Neural crest cell (in vitro differentiated cells): ENCODE measurements around the gene COL18A1. TPM values are rescaled to one million over a fixed set of nuclear protein-coding genes. Genes with fewer than 3 reads are reported as not detected.

ENCODE experiments used
- DNase-seq: peaks from one replicate; pipeline ENCODE4 v3.0.0; 2021; ENCODE audit warnings: low read depth, mixed read lengths, low spot score
- H3K27ac Mint-ChIP-seq: one replicate; pipeline ENCODE4 v1.8.0; 2021; ENCODE audit warnings: mild to moderate bottlenecking, mixed read lengths; ENCODE audit not compliant: unreplicated experiment
- H3K27me3 Mint-ChIP-seq: 2 replicates; pipeline ENCODE4 v1.8.0; 2021; ENCODE audit warnings: low read depth, mild to moderate bottlenecking, mixed read lengths
- H3K36me3 Mint-ChIP-seq: 2 replicates; pipeline ENCODE4 v1.8.0; 2021; ENCODE audit warnings: low read depth, mild to moderate bottlenecking, mixed read lengths
- H3K4me1 Mint-ChIP-seq: 2 replicates; pipeline ENCODE4 v1.8.0; 2021; ENCODE audit warnings: mixed read lengths
- H3K4me3 Mint-ChIP-seq: one replicate; pipeline ENCODE4 v1.8.0; 2021; ENCODE audit warnings: mild to moderate bottlenecking, mixed read lengths
- H3K9me3 Mint-ChIP-seq: 2 replicates; pipeline ENCODE4 v1.8.0; 2021; ENCODE audit warnings: mixed read lengths
- total RNA-seq: library from RNA; stranded (reverse); gene quantifications from 2 replicates; pipeline ENCODE4 v1.2.1, GENCODE V29; 2021
- TF ChIP-seq, protein P1 (sequence below): fragments of 200-600 bp; sonication (generic); conservative IDR thresholded peaks from 2 replicates; pipeline ENCODE4 v1.5.0; 2021; ENCODE audit warnings: antibody characterized with exemption, mild to moderate bottlenecking

COL18A1 gene
- total RNA-seq, 1 donor from 2014 or later, result 19.2 TPM

DNA sequence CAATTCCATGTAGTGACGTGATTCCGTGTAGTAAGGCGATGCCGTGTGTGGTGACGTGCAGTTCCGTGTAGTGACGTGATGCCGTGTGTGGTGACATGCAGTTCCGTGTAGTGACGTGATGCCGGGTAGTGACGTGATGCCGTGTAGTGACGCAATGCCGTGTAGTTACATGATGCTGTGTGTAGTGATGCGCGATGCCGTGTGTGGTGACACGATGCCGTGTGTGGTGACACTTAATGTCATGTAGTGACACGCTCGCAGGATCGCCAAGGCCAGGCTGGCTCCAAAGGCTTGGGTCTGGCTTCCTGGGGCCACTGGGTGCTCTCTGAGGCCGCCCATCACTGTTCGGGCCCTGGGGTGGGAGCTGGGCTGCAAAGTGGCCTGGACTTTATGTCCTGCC lies 14.2 kb downstream of the COL18A1 start:
- H3K9me3 Mint-ChIP-seq, result no peaks in the 10 kb centered on the region
- peaks cover 14% of the 10 kb centered on the region for H3K27me3 Mint-ChIP-seq
- no peak overlapping the region for H3K27ac Mint-ChIP-seq
- H3K4me3 Mint-ChIP-seq, result no peak overlapping the region
- H3K4me1 Mint-ChIP-seq, result peaks cover 19% of the 10 kb centered on the region
- no peaks in the 10 kb centered on the region for H3K36me3 Mint-ChIP-seq
- TF ChIP-seq, protein P1, sequence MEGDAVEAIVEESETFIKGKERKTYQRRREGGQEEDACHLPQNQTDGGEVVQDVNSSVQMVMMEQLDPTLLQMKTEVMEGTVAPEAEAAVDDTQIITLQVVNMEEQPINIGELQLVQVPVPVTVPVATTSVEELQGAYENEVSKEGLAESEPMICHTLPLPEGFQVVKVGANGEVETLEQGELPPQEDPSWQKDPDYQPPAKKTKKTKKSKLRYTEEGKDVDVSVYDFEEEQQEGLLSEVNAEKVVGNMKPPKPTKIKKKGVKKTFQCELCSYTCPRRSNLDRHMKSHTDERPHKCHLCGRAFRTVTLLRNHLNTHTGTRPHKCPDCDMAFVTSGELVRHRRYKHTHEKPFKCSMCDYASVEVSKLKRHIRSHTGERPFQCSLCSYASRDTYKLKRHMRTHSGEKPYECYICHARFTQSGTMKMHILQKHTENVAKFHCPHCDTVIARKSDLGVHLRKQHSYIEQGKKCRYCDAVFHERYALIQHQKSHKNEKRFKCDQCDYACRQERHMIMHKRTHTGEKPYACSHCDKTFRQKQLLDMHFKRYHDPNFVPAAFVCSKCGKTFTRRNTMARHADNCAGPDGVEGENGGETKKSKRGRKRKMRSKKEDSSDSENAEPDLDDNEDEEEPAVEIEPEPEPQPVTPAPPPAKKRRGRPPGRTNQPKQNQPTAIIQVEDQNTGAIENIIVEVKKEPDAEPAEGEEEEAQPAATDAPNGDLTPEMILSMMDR, result no peak
- no peak for DNase-seq

DNA sequence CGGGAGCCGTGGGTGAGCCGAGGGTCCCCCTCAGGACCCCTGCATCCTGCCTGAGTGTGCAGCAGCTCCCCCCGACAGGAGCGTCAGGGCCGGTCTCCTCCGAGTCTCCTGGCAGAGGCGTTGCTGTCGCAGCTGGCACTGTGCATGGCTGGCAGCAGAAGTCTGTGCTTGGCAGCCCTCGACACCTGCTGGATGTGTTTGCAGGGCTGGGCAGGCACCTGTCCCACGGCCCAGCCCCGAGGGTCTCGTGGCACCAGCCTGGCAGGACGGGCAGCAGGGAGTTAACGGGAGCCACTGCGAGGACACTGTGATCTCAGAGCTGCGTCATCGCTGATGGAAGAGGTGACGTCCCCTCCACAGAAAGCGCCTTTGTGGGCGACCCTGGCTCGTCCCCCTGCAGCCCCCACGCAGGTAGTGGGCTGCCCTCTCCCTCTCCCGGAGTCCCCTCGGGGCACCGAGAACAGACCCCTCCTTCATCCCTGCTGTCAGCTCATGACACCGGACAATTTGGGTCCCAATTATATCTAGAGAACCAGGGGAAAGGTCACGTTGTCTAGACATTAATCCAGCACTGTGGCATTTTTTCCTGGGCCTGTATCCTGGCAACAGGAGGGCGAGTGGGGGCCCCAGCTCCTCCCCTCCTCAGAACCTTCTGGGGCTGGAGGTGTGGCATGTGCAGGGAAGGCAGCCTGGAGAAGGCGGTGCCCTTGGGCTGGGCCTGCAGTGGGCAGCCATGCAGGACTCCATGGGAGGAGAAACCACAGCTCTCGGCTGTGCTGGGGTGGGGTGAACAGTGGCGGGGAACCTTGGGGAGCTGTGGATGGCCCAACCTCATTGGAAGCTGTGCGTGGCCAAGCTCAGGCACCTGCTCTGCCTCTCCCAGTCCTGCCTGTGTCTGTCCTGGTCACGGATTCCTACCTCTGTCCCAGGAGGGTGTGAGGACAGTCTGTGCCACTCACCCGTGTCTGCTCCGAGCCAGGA lies 15.4 kb downstream of the COL18A1 start:
- no peaks in the 10 kb centered on the region for H3K9me3 Mint-ChIP-seq
- peaks cover 19% of the 10 kb centered on the region for H3K4me1 Mint-ChIP-seq
- no peak for DNase-seq
- H3K27ac Mint-ChIP-seq, result no peak overlapping the region
- no peaks in the 10 kb centered on the region for H3K36me3 Mint-ChIP-seq
- no peak overlapping the region for H3K4me3 Mint-ChIP-seq
- TF ChIP-seq, protein P1, result no peak
- peaks cover 8% of the 10 kb centered on the region for H3K27me3 Mint-ChIP-seq

DNA sequence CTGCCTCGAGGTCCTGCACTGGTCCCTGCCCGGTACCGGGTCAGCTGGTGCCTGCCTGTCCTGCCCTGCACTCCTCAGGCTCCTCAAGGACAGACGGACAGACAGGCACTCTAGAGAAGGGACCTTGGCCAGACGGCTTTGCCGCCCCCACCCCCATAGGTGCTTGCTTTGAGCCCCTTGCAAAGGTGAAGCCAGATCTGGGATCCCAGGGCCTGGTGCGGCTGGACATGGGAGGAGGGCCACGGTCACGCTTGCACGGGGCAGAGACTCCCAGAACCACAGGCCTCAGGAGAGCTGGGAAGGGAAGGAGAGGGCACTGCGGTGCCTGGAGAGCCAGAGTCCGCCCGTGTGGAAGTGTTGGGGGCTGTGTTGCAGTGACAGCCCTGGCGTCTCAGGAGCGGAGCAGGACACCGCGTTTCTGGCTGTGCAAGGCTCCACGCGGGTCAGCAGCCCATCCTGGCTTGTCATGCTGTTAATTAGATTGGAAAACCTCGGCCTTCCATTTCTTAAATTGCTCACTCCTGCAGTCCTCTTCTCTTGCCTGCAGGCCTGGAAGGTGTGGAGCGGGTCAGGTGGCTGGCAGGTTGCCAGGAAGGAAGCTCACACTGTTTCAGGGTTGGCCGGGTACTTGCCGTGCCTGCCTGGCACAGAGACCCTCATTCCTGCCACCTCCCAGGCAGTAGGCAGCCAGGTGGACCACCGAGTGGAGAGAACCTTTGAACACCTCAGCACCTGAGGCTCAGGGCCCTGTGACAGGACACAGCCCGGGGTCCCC lies 16.3 kb downstream of the COL18A1 start:
- peaks cover 8% of the 10 kb centered on the region for H3K27me3 Mint-ChIP-seq
- H3K4me3 Mint-ChIP-seq, result no peak overlapping the region
- DNase-seq, result no peak
- H3K9me3 Mint-ChIP-seq, result no peaks in the 10 kb centered on the region
- TF ChIP-seq, protein P1, result no peak
- peaks cover 19% of the 10 kb centered on the region for H3K4me1 Mint-ChIP-seq
- H3K36me3 Mint-ChIP-seq, result no peaks in the 10 kb centered on the region
- no peak overlapping the region for H3K27ac Mint-ChIP-seq

DNA sequence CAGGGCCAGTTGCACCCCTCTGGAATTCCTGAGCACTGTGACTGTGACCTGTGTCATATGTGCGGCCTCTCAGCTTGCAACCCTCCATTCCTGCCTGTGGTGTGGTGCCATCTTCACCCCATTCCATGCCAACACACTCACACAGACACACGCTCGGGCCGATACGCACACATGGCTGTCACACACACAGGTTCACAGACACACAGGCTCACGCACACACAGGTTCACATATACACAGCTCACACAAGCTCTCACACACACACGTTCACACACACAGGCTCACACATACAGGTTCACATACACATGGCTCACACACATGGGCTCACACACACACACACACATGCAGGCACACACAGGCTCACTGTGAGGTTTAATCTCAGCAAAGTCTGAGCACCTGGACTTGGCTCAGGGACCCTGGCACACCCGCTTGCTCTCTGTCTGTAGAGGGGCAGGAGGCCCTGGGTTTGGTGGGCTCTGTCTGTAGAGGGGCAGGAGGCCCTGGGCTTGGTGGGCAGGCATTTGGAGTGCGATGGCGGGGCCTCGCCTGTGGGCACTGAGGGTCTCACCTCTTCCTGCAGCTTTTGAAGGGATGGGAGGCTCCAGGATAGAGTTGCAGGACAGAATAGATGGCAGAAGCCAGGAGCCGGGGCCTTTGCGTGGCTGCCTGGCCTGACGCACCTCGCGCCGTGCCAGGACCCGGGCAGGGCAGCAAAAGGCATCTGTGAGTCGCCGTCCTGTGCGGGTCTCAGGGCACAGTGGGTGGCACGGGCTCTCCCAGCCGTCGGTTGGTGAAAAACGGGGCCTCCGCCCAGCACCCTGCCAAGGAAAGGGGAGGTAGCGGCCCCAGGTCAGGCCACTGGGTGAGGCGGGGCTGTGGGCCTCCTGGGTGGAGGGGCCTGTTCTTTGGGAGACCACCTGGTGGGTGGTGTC lies 17.1 kb downstream of the COL18A1 start:
- TF ChIP-seq, protein P1, result no peak
- Mint-ChIP-seq H3K9me3 (no peaks in the 10 kb centered on the region), H3K4me1 (peaks cover 19% of the 10 kb centered on the region), H3K4me3 (no peak overlapping the region), H3K27me3 (peaks cover 8% of the 10 kb centered on the region), H3K27ac (no peak overlapping the region), H3K36me3 (no peaks in the 10 kb centered on the region)
- no peak for DNase-seq
